Activated CD8-positive, alpha-beta memory T cell treated with anti-CD3 and anti-CD28 coated beads, Interleukin-2, amount 10 ng/mL, durations not matched to agents 7 days and 5 days (primary cell): ENCODE data around the gene MXD1. TPM values are rescaled to one million over a fixed set of nuclear protein-coding genes. Genes with fewer than 3 reads are reported as not detected.

Experiments used
- ATAC-seq: fragments of 150-1000 bp; cut with Tn5 transposase; one replicate; pipeline ENCODE4 v1.10.0; 2021; ENCODE audit warnings: moderate library complexity
- CTCF ChIA-PET: fragments of 350-600 bp; sonication (Branson Sonifier 250); formaldehyde crosslinking; loops from one replicate; lab custom pipeline; 2021; ENCODE audit warnings: antibody characterized with exemption; lab: Charles Lee
- DNase-seq: peaks from one replicate; pipeline ENCODE4 v3.0.0-alpha.2; 2020
- H3K27ac Mint-ChIP-seq: one replicate; pipeline ENCODE4 v1.8.0; 2021; ENCODE audit warnings: mild to moderate bottlenecking, mixed read lengths
- H3K27me3 Mint-ChIP-seq: one replicate; pipeline ENCODE4 v1.8.0; 2021; ENCODE audit warnings: mixed read lengths
- H3K36me3 Mint-ChIP-seq: one replicate; pipeline ENCODE4 v1.8.0; 2021; ENCODE audit warnings: mild to moderate bottlenecking, mixed read lengths
- H3K4me1 Mint-ChIP-seq: one replicate; pipeline ENCODE4 v1.8.0; 2021; ENCODE audit warnings: mixed read lengths
- H3K4me3 Mint-ChIP-seq: one replicate; pipeline ENCODE4 v1.8.0; 2021; ENCODE audit warnings: mild to moderate bottlenecking, moderate library complexity, mixed read lengths
- H3K9me3 Mint-ChIP-seq: one replicate; pipeline ENCODE4 v1.8.0; 2022; ENCODE audit warnings: low read depth, mixed read lengths
- total RNA-seq, 2 experiments: library from RNA; stranded (reverse); gene quantifications; one replicate each; pipeline ENCODE4 v1.2.3, GENCODE V29; 2021

MXD1 gene
- total RNA-seq, 2 experiments from 2014 or later, result 19.3 to 22.3 TPM

- Mint-ChIP-seq H3K4me1 (peaks cover 38% of the 10 kb centered on the region), H3K9me3 (no peaks in the 10 kb centered on the region), H3K36me3 (peaks cover 25% of the 10 kb centered on the region), H3K4me3 (peak overlapping the region; percentile 70), H3K27me3 (no peaks in the 10 kb centered on the region), H3K27ac (peak overlapping the region; percentile 52)
- DNase-seq (no peak), ATAC-seq (no peak)
- CTCF ChIA-PET, result interaction anchor here (0.6 to 6.9 kb wide), 10 partner anchors 17 to 275 kb away, joined by 3 to 135 read pairs (median 4); partner anchors contain the start of gene C2orf42
Observed at GRCh38 chr2:69916106-69916505, 1.2 kb downstream of the MXD1 start.

- Mint-ChIP-seq H3K27ac (no peak overlapping the region), H3K4me3 (no peak overlapping the region), H3K4me1 (peaks cover 34% of the 10 kb centered on the region), H3K9me3 (no peaks in the 10 kb centered on the region), H3K36me3 (peaks cover 31% of the 10 kb centered on the region), H3K27me3 (no peaks in the 10 kb centered on the region)
- DNase-seq (no peak), ATAC-seq (no peak)
- CTCF ChIA-PET, result no interaction called here
Observed at GRCh38 chr2:69917852-69918251, 2.9 kb downstream of the MXD1 start.

GRCh38 chr2:69918401-69918800 lies 3.5 kb downstream of the MXD1 start:
- Mint-ChIP-seq H3K9me3 (no peaks in the 10 kb centered on the region), H3K4me3 (no peak overlapping the region), H3K27me3 (no peaks in the 10 kb centered on the region), H3K4me1 (peaks cover 36% of the 10 kb centered on the region), H3K27ac (no peak overlapping the region), H3K36me3 (peaks cover 34% of the 10 kb centered on the region)
- CTCF ChIA-PET, result no interaction called here
- DNase-seq, result no peak
- ATAC-seq, result no peak

- Mint-ChIP-seq H3K4me1 (peaks cover 15% of the 10 kb centered on the region), H3K4me3 (no peak overlapping the region), H3K27me3 (no peaks in the 10 kb centered on the region), H3K9me3 (no peaks in the 10 kb centered on the region), H3K36me3 (peaks cover 45% of the 10 kb centered on the region), H3K27ac (no peak overlapping the region)
- no peak for ATAC-seq
- CTCF ChIA-PET, result interaction anchor here (0.7 to 1.6 kb wide), 5 partner anchors 10 to 353 kb away, joined by 3 to 5 read pairs (median 3); no protein-coding TSS in a partner anchor
- DNase-seq, result no peak
Observed at GRCh38 chr2:69923116-69923515, 8.2 kb downstream of the MXD1 start.

GRCh38 chr2:69926849-69927515 lies 12.1 kb downstream of the MXD1 start:
- Mint-ChIP-seq H3K27ac (no peak overlapping the region), H3K27me3 (no peaks in the 10 kb centered on the region), H3K4me1 (peaks cover 21% of the 10 kb centered on the region), H3K36me3 (peaks cover 52% of the 10 kb centered on the region), H3K4me3 (no peak overlapping the region), H3K9me3 (no peaks in the 10 kb centered on the region)
- DNase-seq (no peak), ATAC-seq (no peak)
- CTCF ChIA-PET, result no interaction called here

GRCh38 chr2:69931832-69932595 lies 17.1 kb downstream of the MXD1 start:
- peak overlapping the region; percentile 62 for H3K27ac Mint-ChIP-seq
- peaks cover 39% of the 10 kb centered on the region for H3K4me1 Mint-ChIP-seq
- no peak for DNase-seq
- CTCF ChIA-PET, result interaction anchor here (1.3 to 1.8 kb wide), 3 partner anchors 9 to 102 kb away, joined by 3 to 5 read pairs (median 3); no protein-coding TSS in a partner anchor
- no peaks in the 10 kb centered on the region for H3K9me3 Mint-ChIP-seq
- H3K36me3 Mint-ChIP-seq, result peaks cover 59% of the 10 kb centered on the region
- H3K4me3 Mint-ChIP-seq, result no peak overlapping the region
- ATAC-seq, result no peak
- H3K27me3 Mint-ChIP-seq, result no peaks in the 10 kb centered on the region

GRCh38 chr2:69932596-69932922 lies 17.6 kb downstream of the MXD1 start:
- Mint-ChIP-seq H3K27ac (no peak overlapping the region), H3K4me1 (peaks cover 37% of the 10 kb centered on the region), H3K27me3 (no peaks in the 10 kb centered on the region), H3K36me3 (peaks cover 61% of the 10 kb centered on the region), H3K4me3 (no peak overlapping the region), H3K9me3 (no peaks in the 10 kb centered on the region)
- ATAC-seq (no peak), DNase-seq (no peak)
- CTCF ChIA-PET, result interaction anchor here (0.8 to 1.8 kb wide), 4 partner anchors 9 to 208 kb away, joined by 3 to 5 read pairs (median 3); no protein-coding TSS in a partner anchor

GRCh38 chr2:69933254-69933828 lies 18.4 kb downstream of the MXD1 start:
- CTCF ChIA-PET, result interaction anchor here (0.8 to 2.1 kb wide), 7 partner anchors 10 to 208 kb away, joined by 3 to 10 read pairs (median 4); partner anchors contain the start of gene MXD1
- no peak for ATAC-seq
- Mint-ChIP-seq H3K27ac (peak overlapping the region; percentile 45), H3K4me1 (peaks cover 37% of the 10 kb centered on the region), H3K9me3 (no peaks in the 10 kb centered on the region), H3K4me3 (no peak overlapping the region), H3K36me3 (peaks cover 61% of the 10 kb centered on the region), H3K27me3 (no peaks in the 10 kb centered on the region)
- DNase-seq, result no peak

- CTCF ChIA-PET, result interaction anchor here (1.1 to 2.1 kb wide), 6 partner anchors 11 to 100 kb away, joined by 3 to 10 read pairs (median 4); partner anchors contain the start of gene MXD1
- peaks cover 64% of the 10 kb centered on the region for H3K36me3 Mint-ChIP-seq
- H3K27me3 Mint-ChIP-seq, result no peaks in the 10 kb centered on the region
Observed at GRCh38 chr2:69933839-69934613, 19.1 kb downstream of the MXD1 start.

GRCh38 chr2:69934614-69934908 lies 19.7 kb downstream of the MXD1 start:
- peaks cover 35% of the 10 kb centered on the region for H3K4me1 Mint-ChIP-seq
- H3K27me3 Mint-ChIP-seq, result no peaks in the 10 kb centered on the region
- ATAC-seq (no peak), DNase-seq (no peak)
- CTCF ChIA-PET, result interaction anchor here (1.1 to 2.1 kb wide), 2 partner anchors 11 to 20 kb away, joined by 3 to 10 read pairs; partner anchors contain the start of gene MXD1
- H3K27ac Mint-ChIP-seq, result peak overlapping the region; percentile 30
- no peaks in the 10 kb centered on the region for H3K9me3 Mint-ChIP-seq
- peaks cover 63% of the 10 kb centered on the region for H3K36me3 Mint-ChIP-seq
- no peak overlapping the region for H3K4me3 Mint-ChIP-seq

More at GRCh38 chr2:69933839-69934613, 19.1 kb downstream of the MXD1 start:
- H3K9me3 Mint-ChIP-seq, result no peaks in the 10 kb centered on the region
- H3K4me3 Mint-ChIP-seq, result no peak overlapping the region
- H3K4me1 Mint-ChIP-seq, result peaks cover 37% of the 10 kb centered on the region
- H3K27ac Mint-ChIP-seq, result peak overlapping the region; percentile 30
- ATAC-seq (peak; percentile 50), DNase-seq (no peak)

GRCh38 chr2:69935011-69935410 lies 20.1 kb downstream of the MXD1 start:
- peaks cover 35% of the 10 kb centered on the region for H3K4me1 Mint-ChIP-seq
- H3K36me3 Mint-ChIP-seq, result peaks cover 62% of the 10 kb centered on the region
- no peaks in the 10 kb centered on the region for H3K27me3 Mint-ChIP-seq
- H3K9me3 Mint-ChIP-seq, result no peaks in the 10 kb centered on the region
- no peak for ATAC-seq
- no peak overlapping the region for H3K4me3 Mint-ChIP-seq
- no peak for DNase-seq
- H3K27ac Mint-ChIP-seq, result no peak overlapping the region
- CTCF ChIA-PET, result interaction anchor here (2.1 kb wide), 1 partner anchor 11 kb away, joined by 10 read pairs; no protein-coding TSS in a partner anchor

GRCh38 chr2:69936906-69937305 lies 22.0 kb downstream of the MXD1 start:
- H3K9me3 Mint-ChIP-seq, result no peaks in the 10 kb centered on the region
- H3K4me3 Mint-ChIP-seq, result no peak overlapping the region
- peaks cover 64% of the 10 kb centered on the region for H3K36me3 Mint-ChIP-seq
- DNase-seq (no peak), ATAC-seq (no peak)
- CTCF ChIA-PET, result no interaction called here
- peaks cover 28% of the 10 kb centered on the region for H3K4me1 Mint-ChIP-seq
- no peaks in the 10 kb centered on the region for H3K27me3 Mint-ChIP-seq
- H3K27ac Mint-ChIP-seq, result peak overlapping the region; percentile 37

- Mint-ChIP-seq H3K9me3 (no peaks in the 10 kb centered on the region), H3K27ac (no peak overlapping the region), H3K4me1 (peaks cover 21% of the 10 kb centered on the region), H3K27me3 (no peaks in the 10 kb centered on the region), H3K4me3 (no peak overlapping the region), H3K36me3 (peaks cover 68% of the 10 kb centered on the region)
- no peak for DNase-seq
- no peak for ATAC-seq
- CTCF ChIA-PET, result no interaction called here
Observed at GRCh38 chr2:69937968-69938367, 23.1 kb downstream of the MXD1 start.
